ENCODE measurements around the gene SOX6. TPM values are rescaled to one million over a fixed set of nuclear protein-coding genes. Genes with fewer than 3 reads are reported as not detected.

SOX6 gene
- total RNA-seq, 4 donors from 2014 or later, result 17.9 to 27.9 (median 23.3) TPM

DNA sequence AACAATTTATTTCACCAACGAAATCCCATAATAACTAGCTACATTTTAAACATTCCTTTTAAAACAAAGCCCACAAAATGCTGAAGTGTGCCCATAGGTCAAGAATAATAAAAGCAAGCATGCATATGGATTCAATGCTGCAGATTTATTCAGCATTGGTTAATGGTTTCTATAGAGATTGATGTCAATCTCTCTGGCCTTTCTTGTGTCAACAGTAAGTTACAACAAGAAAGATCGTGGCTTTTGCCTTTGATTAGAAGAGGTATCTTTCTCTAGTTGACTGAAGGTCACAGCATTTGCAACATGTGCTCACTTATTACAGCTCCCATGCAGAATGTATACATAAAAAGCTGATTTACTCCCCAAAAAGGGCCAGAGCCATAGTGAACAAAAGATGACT lies 1.4 kb upstream of the SOX6 start:
- TF ChIP-seq, protein P1, sequence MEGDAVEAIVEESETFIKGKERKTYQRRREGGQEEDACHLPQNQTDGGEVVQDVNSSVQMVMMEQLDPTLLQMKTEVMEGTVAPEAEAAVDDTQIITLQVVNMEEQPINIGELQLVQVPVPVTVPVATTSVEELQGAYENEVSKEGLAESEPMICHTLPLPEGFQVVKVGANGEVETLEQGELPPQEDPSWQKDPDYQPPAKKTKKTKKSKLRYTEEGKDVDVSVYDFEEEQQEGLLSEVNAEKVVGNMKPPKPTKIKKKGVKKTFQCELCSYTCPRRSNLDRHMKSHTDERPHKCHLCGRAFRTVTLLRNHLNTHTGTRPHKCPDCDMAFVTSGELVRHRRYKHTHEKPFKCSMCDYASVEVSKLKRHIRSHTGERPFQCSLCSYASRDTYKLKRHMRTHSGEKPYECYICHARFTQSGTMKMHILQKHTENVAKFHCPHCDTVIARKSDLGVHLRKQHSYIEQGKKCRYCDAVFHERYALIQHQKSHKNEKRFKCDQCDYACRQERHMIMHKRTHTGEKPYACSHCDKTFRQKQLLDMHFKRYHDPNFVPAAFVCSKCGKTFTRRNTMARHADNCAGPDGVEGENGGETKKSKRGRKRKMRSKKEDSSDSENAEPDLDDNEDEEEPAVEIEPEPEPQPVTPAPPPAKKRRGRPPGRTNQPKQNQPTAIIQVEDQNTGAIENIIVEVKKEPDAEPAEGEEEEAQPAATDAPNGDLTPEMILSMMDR (IDR thresholded peaks at IDR 0.05), result no peak
- TF ChIP-seq POLR2A (IDR thresholded peaks at IDR 0.05), result no peak
- no peak for DNase-seq
- no peaks in the 10 kb centered on the region for H3K36me3 ChIP-seq
- H3K27me3 ChIP-seq, result no peaks in the 10 kb centered on the region
- peaks cover 0 to 5% of the 10 kb centered on the region in 2 donors for H3K4me1 ChIP-seq
- H3K4me3 ChIP-seq (replicated peaks in 1 of 3), result no peak overlapping the region
- no peak overlapping the region for H3K27ac ChIP-seq
- intact Hi-C loops (cut with DNase I), result no loop called here
- 79 to 86% methylated on average over 2 of the region's 2 CpGs for WGBS, 2 donors
- H3K9me3 ChIP-seq, result no peaks in the 10 kb centered on the region

DNA sequence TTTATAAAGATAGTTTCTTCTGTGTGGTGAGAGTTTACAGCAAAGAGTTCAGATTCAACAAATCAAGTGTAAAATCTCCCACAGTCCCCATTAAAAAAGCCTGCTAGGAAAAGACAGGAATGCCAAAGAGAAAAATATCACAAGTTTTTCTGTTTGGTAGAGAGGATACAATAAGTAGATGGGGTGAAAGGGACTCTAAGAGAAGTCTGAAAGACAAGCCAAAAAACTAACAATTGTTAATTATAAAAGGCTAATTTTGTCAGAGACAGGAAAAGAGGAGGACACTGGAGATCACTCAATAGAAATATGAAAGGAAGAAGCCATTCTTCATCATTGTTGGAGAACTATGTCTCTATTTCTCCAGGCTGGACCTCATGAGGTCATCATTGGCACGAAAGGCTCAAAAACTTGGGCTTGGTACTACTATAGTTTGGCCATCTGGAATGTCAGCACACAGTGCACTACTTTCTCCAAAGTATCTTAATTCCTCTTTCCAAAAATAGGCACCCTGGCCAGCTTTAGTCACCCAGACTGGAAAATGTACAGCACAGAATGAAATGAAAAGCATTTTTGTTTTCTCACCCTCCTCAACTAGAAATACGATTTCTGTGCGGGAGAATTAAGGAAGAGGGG lies 531 bp upstream of the SOX6 start:
- 79% methylated on average over 3 of the region's 3 CpGs for WGBS, 2 donors
- Histone ChIP-seq H3K9me3 (no peaks in the 10 kb centered on the region), H3K4me1 (peaks cover 0 to 5% of the 10 kb centered on the region in 2 donors), H3K27me3 (no peaks in the 10 kb centered on the region), H3K36me3 (no peaks in the 10 kb centered on the region), H3K27ac (no peak overlapping the region), H3K4me3 (replicated peaks in 1 of 3) (no peak overlapping the region)
- DNase-seq, result no peak
- intact Hi-C loops (cut with DNase I), result no loop called here
- TF ChIP-seq, protein P1 (IDR thresholded peaks at IDR 0.05), result no peak

DNA sequence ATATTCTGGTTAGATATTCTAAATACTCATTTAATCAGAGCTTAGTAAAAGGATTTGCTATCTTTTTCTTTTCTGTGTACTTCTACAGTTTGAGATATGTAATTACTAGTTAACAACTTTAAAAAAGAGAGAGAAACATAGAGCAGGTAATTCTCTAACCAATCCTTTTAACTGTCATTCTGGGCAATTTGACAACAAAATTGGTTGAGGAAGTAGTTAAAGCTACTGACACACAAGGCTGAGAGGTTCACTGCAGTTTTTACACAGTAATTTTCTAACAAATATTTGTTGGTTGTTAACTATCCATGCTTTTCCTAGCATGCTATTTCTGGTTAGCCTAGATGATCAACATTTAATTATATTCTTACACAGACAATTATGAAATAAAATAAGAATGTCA lies 3.6 kb downstream of the SOX6 start:
- intact Hi-C loops (cut with DNase I), result no loop called here
- TF ChIP-seq, protein P1 (IDR thresholded peaks at IDR 0.05), result no peak
- TF ChIP-seq POLR2A (IDR thresholded peaks at IDR 0.05), result no peak
- H3K4me3 ChIP-seq (replicated peaks in 1 of 3), result no peak overlapping the region
- DNase-seq, result no peak
- H3K4me1 ChIP-seq, result peaks cover 0 to 5% of the 10 kb centered on the region in 2 donors
- no peaks in the 10 kb centered on the region for H3K9me3 ChIP-seq
- no peaks in the 10 kb centered on the region for H3K27me3 ChIP-seq
- no peak overlapping the region for H3K27ac ChIP-seq
- H3K36me3 ChIP-seq, result no peaks in the 10 kb centered on the region

DNA sequence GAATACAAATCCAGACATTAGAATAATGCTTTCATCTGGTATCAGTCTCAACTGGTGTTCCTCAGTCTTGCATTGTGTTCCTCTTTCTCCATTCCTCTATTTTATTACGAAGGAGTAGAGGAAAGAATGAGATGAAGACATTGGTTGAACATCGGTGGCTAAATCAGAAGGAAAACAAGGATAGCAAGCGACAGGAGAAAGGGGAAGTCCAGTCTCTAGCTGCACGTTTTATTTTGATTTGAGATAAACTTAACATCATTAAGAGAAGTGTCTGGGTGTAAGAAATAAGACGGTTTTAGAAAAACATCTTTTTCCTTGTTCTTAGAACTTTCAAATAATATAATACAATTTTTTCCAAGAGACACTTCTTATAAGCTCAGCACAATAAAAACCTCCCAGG lies 6.2 kb downstream of the SOX6 start:
- WGBS, 2 donors, result 82 to 86% methylated on average over 5 of the region's 5 CpGs

DNA sequence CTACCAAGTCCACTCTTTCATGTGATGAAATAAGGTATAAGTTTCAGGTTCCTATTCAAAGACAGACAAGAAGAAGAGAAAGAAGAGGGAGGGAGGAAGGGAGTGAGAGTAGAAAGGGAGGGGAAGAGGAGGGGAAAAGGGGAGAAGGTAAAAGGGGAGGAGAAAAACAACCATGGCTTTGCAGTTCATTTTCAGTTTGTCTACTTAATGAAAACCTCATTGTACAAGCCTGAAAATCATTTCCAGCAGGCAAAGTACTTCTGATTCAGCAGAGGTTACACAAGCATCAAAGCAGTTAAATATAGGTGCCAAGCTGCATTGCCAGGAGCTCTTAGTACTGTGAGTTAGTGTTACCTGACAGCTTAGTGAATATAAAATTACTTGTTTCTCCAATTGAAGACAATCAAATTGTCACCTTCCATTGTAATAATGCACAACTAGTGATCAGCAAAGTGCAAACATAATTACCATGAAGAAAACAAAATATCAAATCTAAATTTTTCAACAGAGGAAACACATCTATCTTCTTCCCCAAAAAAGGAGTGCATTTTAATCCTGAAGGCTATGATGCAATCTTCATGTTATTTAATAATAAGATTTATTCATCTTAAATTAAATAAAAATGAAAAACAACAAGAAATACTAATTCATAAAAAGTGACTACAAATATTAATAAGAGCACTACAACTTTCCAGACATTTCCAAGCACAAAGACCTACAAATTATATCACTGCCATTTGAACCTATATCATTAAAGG lies 8.2 kb downstream of the SOX6 start:
- no peak for DNase-seq

More for the DNA sequence above, 6.2 kb downstream of the SOX6 start:
- Histone ChIP-seq H3K9me3 (no peaks in the 10 kb centered on the region), H3K27ac (no peak overlapping the region), H3K36me3 (no peaks in the 10 kb centered on the region), H3K4me1 (no peaks in the 10 kb centered on the region), H3K4me3 (replicated peaks in 1 of 3) (no peak overlapping the region), H3K27me3 (no peaks in the 10 kb centered on the region)
- TF ChIP-seq, protein P1 (IDR thresholded peaks at IDR 0.05), result no peak
- no peak for TF ChIP-seq POLR2A (IDR thresholded peaks at IDR 0.05)
- DNase-seq, result no peak
- intact Hi-C loops (cut with DNase I), result no loop called here

More for the DNA sequence above, 8.2 kb downstream of the SOX6 start:
- Histone ChIP-seq H3K27ac (no peak overlapping the region), H3K27me3 (no peaks in the 10 kb centered on the region), H3K9me3 (no peaks in the 10 kb centered on the region), H3K4me3 (replicated peaks in 1 of 3) (no peak overlapping the region), H3K4me1 (no peaks in the 10 kb centered on the region), H3K36me3 (no peaks in the 10 kb centered on the region)
- TF ChIP-seq, protein P1 (IDR thresholded peaks at IDR 0.05), result no peak
- no peak for TF ChIP-seq POLR2A (IDR thresholded peaks at IDR 0.05)
- intact Hi-C loops (cut with DNase I), result no loop called here
